Heart right ventricle (tissue), 16 donors: ENCODE data around the gene TYRP1. TPM values are rescaled to one million over a fixed set of nuclear protein-coding genes. Genes with fewer than 3 reads are reported as not detected.

Experiments used
- ATAC-seq, 8 donors: fragments of 200-7000 bp; cut with Tn5 transposase; one replicate each; pipeline ENCODE4 v1.9.1; 2020; ENCODE audit warnings: mild to moderate bottlenecking in 8 of 8, moderate library complexity in 8 of 8, moderate number of reproducible peaks in 1 of 8
- DNase-seq, 2 donors: peaks; one replicate each; pipeline ENCODE4 v3.0.0-alpha.2; 2020
- H3K27ac ChIP-seq, 10 donors: fragments of 200-600 bp; sonication (generic) in 2 of 10; one replicate each; pipeline versions ENCODE4 v1.5.0 to v1.8.0; 2020 to 2022; ENCODE audit warnings: mild to moderate bottlenecking in 3 of 10
- H3K27me3 ChIP-seq, 7 donors: fragments of 200-600 bp; one replicate each; pipeline ENCODE4 v1.8.0; 2021 to 2022; ENCODE audit warnings: mild to moderate bottlenecking in 2 of 7
- H3K36me3 ChIP-seq, 9 donors: fragments of 200-600 bp; sonication (generic) in 1 of 9; one replicate each; pipeline versions ENCODE4 v1.5.0 to v1.8.0; 2020 to 2022; ENCODE audit warnings: mild to moderate bottlenecking in 2 of 9
- H3K4me1 ChIP-seq, 9 donors: fragments of 200-600 bp; sonication (generic) in 1 of 9; one replicate each; pipeline versions ENCODE4 v1.5.0 to v1.8.0; 2020 to 2022; ENCODE audit warnings: mild to moderate bottlenecking in 4 of 9
- H3K4me3 ChIP-seq, 10 donors: fragments of 200-600 bp; sonication (generic) in 2 of 10; one replicate each; pipeline versions ENCODE4 v1.5.0 to v1.8.0; 2020 to 2022; ENCODE audit warnings: mild to moderate bottlenecking in 7 of 10, moderate library complexity in 2 of 10
- H3K9me3 ChIP-seq, 11 donors: fragments of 200-600 bp in 10 of 11; sonication (generic) in 2 of 11; one replicate each; pipeline versions ENCODE4 v1.5.0 to v1.8.0; 2013 to 2022; ENCODE audit warnings: mild to moderate bottlenecking in 2 of 11, control low read depth in 1 of 11, moderate library complexity in 1 of 11
- WGBS, 2 donors: extraction: QIAGEN DNeasy Blood & Tissue Kit; methylation state at CpG; one replicate each; pipeline ENCODE4 v1.1.7; 2013; ENCODE audit warnings: inconsistent platforms in 1 of 2; 5-methylcytosine and 5-hydroxymethylcytosine counted together
- intact Hi-C, 10 donors: fragments of 100-400 bp; cut with DNase I; formaldehyde crosslinking; loops; one replicate each; pipeline versions ENCODE4 v1.11.1 to v1.14.2; 2022
- polyA plus RNA-seq, 2 donors: library from polyadenylated mRNA; stranded (reverse); fragments of 200-250 nt; gene quantifications; one replicate each; pipeline ENCODE4 v1.2.3, GENCODE V29; 2013
- total RNA-seq, 10 donors: library from RNA; stranded (reverse); fragmentation: NEBNext Ultra II Directional in 3 of 10; extraction: Animal tissue kit (Norgen Biotek cat#: 25700) in 3 of 10; gene quantifications; one replicate each; pipeline versions ENCODE4 v1.2.1 to v1.2.4, GENCODE V29; 2021 to 2023
- TF ChIP-seq, protein P1 (sequence below), 9 donors: fragments of 200-600 bp; sonication (generic) in 2 of 9; IDR thresholded peaks; one replicate each; pipeline versions ENCODE4 v1.5.0 to v1.8.0; 2021 to 2022; ENCODE audit warnings: antibody characterized with exemption in 9 of 9, mild to moderate bottlenecking in 5 of 9, moderate library complexity in 1 of 9
- donor health status: Arrhythmogenic right ventricular cardiomyopathy.
- donor health status: ischemic (EF 13 %, LVEDD 7.1; RV severe dilation, severe dysfunction).
- donor health status: healthy with polysubstance abuse.
- donor health status: DM: no; HTN: yes; CAD: no.
- donor health status: DM: no; HTN: no; CAD: no.
- donor health status: ischemic (EF 25% LVEDD 6.9; RV normal size, moderate dysfunction).
- donor health status: ischemic (EF 25% LVEDD 5.7; RV mildly dilated, moderate dysfunction).
- donor health status: healthy.
- donor health status: DM: yes; HTN: yes; CAD: no.
- donor health status: Ischemic cardiomyopathy.
- donor health status: ischemic (EF 35%, LVEDD 5.7; RV mildly dilated, moderate dysfunction).
- donor health status: nonischemic (EF 11% LVEDD 7.7; RV severe dilation, severe dysfunction).
- donor health status: DM: yes; HTN: yes; CAD: no.
- donor health status: PGD.
- donor health status: ischemic (EF 29% LVEDD 5.4; RV normal size, mild dysfunction).
- donor health status: nonischemic (EF 23%, LVEDD 6.1; RV moderate dilation, normal function).

The TYRP1 gene
- total and polyA plus RNA-seq, 12 donors: 7.2 to 138 (median 66.8) TPM

DNA sequence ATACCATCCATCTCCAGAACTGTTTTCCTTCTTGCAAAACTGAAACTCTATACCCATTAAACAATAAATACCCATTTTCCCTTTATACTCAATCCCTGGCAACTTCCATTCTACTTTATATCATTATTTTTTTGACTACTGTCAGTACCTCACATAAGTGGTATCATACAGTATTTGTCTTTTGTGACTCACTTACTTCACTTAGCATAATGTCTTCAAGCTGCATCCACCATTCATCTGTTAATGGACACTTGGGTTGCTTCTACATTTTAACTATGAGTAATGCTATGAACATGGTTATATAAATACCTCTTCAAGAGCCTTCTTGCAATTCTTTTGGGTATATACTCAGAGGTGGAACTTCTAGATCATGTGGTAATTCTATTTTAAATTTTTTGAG is 11.6 kb upstream of the TYRP1 start:
- H3K27ac ChIP-seq: no peak overlapping the region
- no peaks in the 10 kb centered on the region for H3K27me3 ChIP-seq
- TF ChIP-seq, protein P1, sequence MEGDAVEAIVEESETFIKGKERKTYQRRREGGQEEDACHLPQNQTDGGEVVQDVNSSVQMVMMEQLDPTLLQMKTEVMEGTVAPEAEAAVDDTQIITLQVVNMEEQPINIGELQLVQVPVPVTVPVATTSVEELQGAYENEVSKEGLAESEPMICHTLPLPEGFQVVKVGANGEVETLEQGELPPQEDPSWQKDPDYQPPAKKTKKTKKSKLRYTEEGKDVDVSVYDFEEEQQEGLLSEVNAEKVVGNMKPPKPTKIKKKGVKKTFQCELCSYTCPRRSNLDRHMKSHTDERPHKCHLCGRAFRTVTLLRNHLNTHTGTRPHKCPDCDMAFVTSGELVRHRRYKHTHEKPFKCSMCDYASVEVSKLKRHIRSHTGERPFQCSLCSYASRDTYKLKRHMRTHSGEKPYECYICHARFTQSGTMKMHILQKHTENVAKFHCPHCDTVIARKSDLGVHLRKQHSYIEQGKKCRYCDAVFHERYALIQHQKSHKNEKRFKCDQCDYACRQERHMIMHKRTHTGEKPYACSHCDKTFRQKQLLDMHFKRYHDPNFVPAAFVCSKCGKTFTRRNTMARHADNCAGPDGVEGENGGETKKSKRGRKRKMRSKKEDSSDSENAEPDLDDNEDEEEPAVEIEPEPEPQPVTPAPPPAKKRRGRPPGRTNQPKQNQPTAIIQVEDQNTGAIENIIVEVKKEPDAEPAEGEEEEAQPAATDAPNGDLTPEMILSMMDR (IDR thresholded peaks at IDR 0.05): no peak
- H3K4me1 ChIP-seq: no peaks in the 10 kb centered on the region
- H3K4me3 ChIP-seq: no peak overlapping the region
- intact Hi-C loops: no loop called here
- H3K9me3 ChIP-seq: no peaks in the 10 kb centered on the region
- DNase-seq (no peak), ATAC-seq (no peak)
- H3K36me3 ChIP-seq: no peaks in the 10 kb centered on the region

DNA sequence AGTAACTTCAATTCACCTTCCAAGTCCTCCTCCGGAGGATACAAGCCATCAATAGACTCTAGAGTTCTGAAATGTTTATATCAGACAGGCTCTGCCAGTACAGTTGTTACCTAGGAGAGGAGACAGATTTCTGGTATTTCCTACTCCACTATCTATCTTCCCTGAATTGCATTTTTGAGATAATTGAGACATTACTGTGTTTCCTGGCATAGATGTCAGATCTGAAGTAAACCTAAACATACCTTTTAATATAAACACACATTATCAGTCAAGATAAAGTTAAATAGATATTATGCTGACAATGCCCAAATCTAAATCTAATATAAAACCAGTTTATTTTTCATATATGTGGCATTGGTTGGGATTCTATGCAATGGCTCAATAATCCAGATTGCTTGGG is 8.2 kb upstream of the TYRP1 start:
- TF ChIP-seq, protein P1 (IDR thresholded peaks at IDR 0.05): no peak
- no peak overlapping the region for H3K4me3 ChIP-seq
- H3K36me3 ChIP-seq: no peaks in the 10 kb centered on the region
- 46 to 49% methylated on average over 1 of the region's 1 CpG for WGBS, 2 donors
- no peak for DNase-seq
- no peaks in the 10 kb centered on the region for H3K27me3 ChIP-seq
- H3K27ac ChIP-seq: no peak overlapping the region
- no peaks in the 10 kb centered on the region for H3K9me3 ChIP-seq
- no peaks in the 10 kb centered on the region for H3K4me1 ChIP-seq
- intact Hi-C loops: no loop called here
- ATAC-seq: no peak

DNA sequence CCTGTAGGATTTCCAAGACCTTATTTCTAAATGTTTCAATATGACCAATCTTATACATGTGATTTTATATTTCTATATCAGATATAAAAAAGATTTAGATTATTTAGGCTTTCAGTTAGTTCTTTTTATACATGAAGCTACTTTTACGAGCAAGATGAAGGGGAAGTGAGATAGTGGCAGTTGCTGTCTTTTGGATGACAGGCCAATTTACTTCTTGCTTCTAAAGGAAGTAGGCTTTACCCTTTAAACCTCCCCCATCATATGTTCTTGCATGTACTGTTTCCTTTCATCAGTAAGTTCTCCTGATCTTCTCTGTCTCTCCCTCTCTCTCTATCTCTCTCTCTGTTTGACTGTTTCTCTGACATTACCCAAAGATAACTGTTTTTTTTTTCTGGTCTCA is 4.0 kb upstream of the TYRP1 start:
- H3K9me3 ChIP-seq: no peaks in the 10 kb centered on the region
- no peak overlapping the region for H3K27ac ChIP-seq
- H3K27me3 ChIP-seq: no peaks in the 10 kb centered on the region
- H3K4me3 ChIP-seq: no peak overlapping the region
- ATAC-seq: no peak
- no peaks in the 10 kb centered on the region for H3K36me3 ChIP-seq
- WGBS, 2 donors: 76 to 80% methylated on average over 1 of the region's 1 CpG
- H3K4me1 ChIP-seq: no peaks in the 10 kb centered on the region
- intact Hi-C loops: no loop called here
- DNase-seq: no peak
- TF ChIP-seq, protein P1 (IDR thresholded peaks at IDR 0.05): no peak

DNA sequence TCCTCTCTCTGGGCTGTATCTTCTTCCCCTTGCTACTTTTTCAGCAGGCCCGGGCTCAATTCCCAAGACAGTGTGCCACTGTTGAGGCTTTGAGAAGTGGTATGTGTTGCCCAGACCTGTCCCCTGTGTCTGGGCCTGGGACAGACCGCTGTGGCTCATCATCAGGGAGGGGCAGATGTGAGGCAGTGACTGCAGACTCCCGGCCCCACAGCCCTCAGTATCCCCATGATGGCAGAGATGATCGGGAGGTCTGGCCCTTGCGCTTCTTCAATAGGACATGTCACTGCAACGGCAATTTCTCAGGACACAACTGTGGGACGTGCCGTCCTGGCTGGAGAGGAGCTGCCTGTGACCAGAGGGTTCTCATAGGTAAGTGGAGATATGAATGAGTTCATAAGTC is 828 bp downstream of the TYRP1 start:
- no peaks in the 10 kb centered on the region for H3K36me3 ChIP-seq
- TF ChIP-seq, protein P1 (IDR thresholded peaks at IDR 0.05): no peak
- WGBS, 2 donors: 94 to 95% methylated on average over 8 of the region's 8 CpGs
- intact Hi-C loops: no loop called here
- H3K4me1 ChIP-seq: peaks cover 0 to 20% (median 6%) of the 10 kb centered on the region in 9 donors
- H3K27ac ChIP-seq: no peak overlapping the region
- ATAC-seq (no peak), DNase-seq (no peak)
- no peaks in the 10 kb centered on the region for H3K27me3 ChIP-seq
- H3K9me3 ChIP-seq: no peaks in the 10 kb centered on the region
- no peak overlapping the region for H3K4me3 ChIP-seq
